GM12878 (cell line): Measurements from ENCODE around the gene TOP1. TPM values are rescaled to one million over a fixed set of nuclear protein-coding genes. Genes with fewer than 3 reads are reported as not detected.

Experiments
- BCL3 ChIP-seq: IDR thresholded peaks from 2 replicates; pipeline ENCODE4 v1.6.1; 2011; ENCODE audit warnings: borderline replicate concordance, low read depth, mild to moderate bottlenecking, moderate library complexity, low read length; ENCODE audit not compliant: insufficient read depth, poor library complexity, severe bottlenecking
- CTCF ChIP-seq, 3 experiments: IDR thresholded peaks in 2 of 3; conservative IDR thresholded peaks in 1 of 3; 2 replicates each; pipeline ENCODE4 v1.5.1; 2011; ENCODE audit warnings: low read depth in 3 of 3, low read length in 3 of 3, mild to moderate bottlenecking in 3 of 3, control low read depth in 2 of 3, moderate library complexity in 2 of 3, inconsistent platforms in 1 of 3, mixed read lengths in 1 of 3; ENCODE audit not compliant: control insufficient read depth in 2 of 3, insufficient read depth in 1 of 3; ENCODE audit errors: extremely low read depth in 1 of 3
- ESRRA ChIP-seq: IDR thresholded peaks from 2 replicates; pipeline ENCODE4 v1.6.1; 2012; ENCODE audit warnings: mild to moderate bottlenecking, low read length, improper control_type of control experiment
- GATAD2B ChIP-seq: fragments of 450-650 bp; conservative IDR thresholded peaks from 2 replicates; pipeline ENCODE4 v1.6.1; 2017; ENCODE audit warnings: low read depth, mild to moderate bottlenecking, moderate library complexity
- NFIC ChIP-seq: IDR thresholded peaks from 2 replicates; pipeline ENCODE4 v1.6.1; 2012; ENCODE audit warnings: low read depth, mild to moderate bottlenecking, inconsistent platforms, low read length, moderate library complexity
- NFYA ChIP-seq: IDR thresholded peaks from 2 replicates; pipeline ENCODE4 v1.6.1; 2011; ENCODE audit warnings: low read depth, mild to moderate bottlenecking, low read length, improper control_type of control experiment, borderline replicate concordance
- PML ChIP-seq: IDR thresholded peaks from 2 replicates; pipeline ENCODE4 v1.6.1; 2012; ENCODE audit warnings: low read length, inconsistent platforms
- POLR2AphosphoS5 ChIP-seq: IDR thresholded peaks from 2 replicates; pipeline ENCODE4 v1.6.1; 2011; ENCODE audit warnings: mild to moderate bottlenecking, low read length, inconsistent platforms
- RAD51 ChIP-seq: fragments of 450-650 bp; IDR thresholded peaks from 2 replicates; pipeline ENCODE4 v1.6.1; 2016; ENCODE audit warnings: moderate library complexity, mild to moderate bottlenecking, inconsistent platforms
- RBBP5 ChIP-seq: fragments of 200-600 bp; sonication (generic); conservative IDR thresholded peaks from 2 replicates; pipeline ENCODE4 v1.6.1; 2016
- SUZ12 ChIP-seq: fragments of 200-600 bp; sonication (generic); IDR thresholded peaks from one replicate; pipeline ENCODE4 v1.6.1; 2018; ENCODE audit warnings: antibody characterized with exemption, mild to moderate bottlenecking; ENCODE audit not compliant: unreplicated experiment
- TCF7 ChIP-seq: IDR thresholded peaks from 2 replicates; pipeline ENCODE4 v1.6.1; 2014; ENCODE audit warnings: antibody characterized with exemption, borderline replicate concordance
- ZBTB33 ChIP-seq: fragments of 450-650 bp; IDR thresholded peaks from 2 replicates; pipeline ENCODE4 v1.6.1; 2017; ENCODE audit warnings: mild to moderate bottlenecking
- ZBTB40 ChIP-seq: fragments of 450-650 bp; IDR thresholded peaks from 2 replicates; pipeline ENCODE4 v1.6.1; 2016; ENCODE audit warnings: mild to moderate bottlenecking, moderate library complexity, borderline replicate concordance
- ZNF687 ChIP-seq: fragments of 450-650 bp; IDR thresholded peaks from 2 replicates; pipeline ENCODE4 v1.6.1; 2017; ENCODE audit warnings: mild to moderate bottlenecking, moderate library complexity
- ZSCAN29 ChIP-seq: fragments of 450-650 bp; IDR thresholded peaks from 2 replicates; pipeline ENCODE4 v1.6.1; 2017; ENCODE audit warnings: mild to moderate bottlenecking, moderate library complexity
- polyA plus RNA-seq, 11 experiments: library from polyadenylated mRNA; depleted of rRNA in 4 of 11; unstranded in 6 of 11; stranded (reverse) in 5 of 11; fragments of >200 nt; fragmentation: Nextera tagmentation in 4 of 11; fragmentation: Illumina TruSeq in 1 of 11; extraction: Ambion mirVana in 4 of 11; extraction: Trizol in 1 of 11; gene quantifications; 1 replicate in 1 of 11; 2 replicates in 10 of 11; pipeline versions ENCODE4 v1.2.1 to v1.2.3, GENCODE V29; 2011 to 2016; ENCODE audit warnings: inconsistent platforms in 2 of 11, missing spikeins in 2 of 11, low read depth in 1 of 11
- total RNA-seq, 4 experiments: library from RNA; depleted of rRNA in 3 of 4; stranded (reverse); fragments of >200 nt in 3 of 4; fragmentation: Illumina TruSeq in 1 of 4; extraction: Trizol in 1 of 4; gene quantifications; 2 replicates each; pipeline versions ENCODE4 v1.2.1 to v1.2.3, GENCODE V29; 2013 to 2021

TOP1 gene
- total and polyA plus RNA-seq, 10 of the 15 experiments (the other 5 are each of a cell fraction or from before 2014, with no cell fraction given) = 21.5 to 128 (median 47.3) TPM

GRCh38 chr20:41064377-41064776 lies 35.8 kb downstream of the TOP1 start (continued):
- TF ChIP-seq ZBTB40 = no peak
- no peak for TF ChIP-seq POLR2AphosphoS5
- TF ChIP-seq ZBTB33 = no peak; the same call in 1 of the 2 replicates
- no peak for TF ChIP-seq PML
- no peak for TF ChIP-seq TCF7
- TF ChIP-seq RBBP5 = no peak
- no peak for TF ChIP-seq SUZ12
- TF ChIP-seq NFYA = no peak
- no peak for TF ChIP-seq BCL3
- no peak for TF ChIP-seq ESRRA
- TF ChIP-seq ZNF687 = no peak
- 0 out of 2 replicates have a peak, but pooled peaks have one; percentile 24 for TF ChIP-seq NFIC
- TF ChIP-seq GATAD2B = no peak
- peak; percentile 8 to 59 (median 36); a peak in 3 of 6 replicates for TF ChIP-seq CTCF (IDR thresholded peaks at IDR 0.05 in 2 of 3, conservative IDR thresholded peaks at IDR 0.05 in 1 of 3; ENCODE audit: control insufficient read depth in 2 of 3, extremely low read depth in 1 of 3, insufficient read depth in 1 of 3, low read depth in 3 of 3, low read length in 3 of 3)
- TF ChIP-seq ZSCAN29 = no peak
- TF ChIP-seq RAD51 = no peak
